MM.1S (cell line): ENCODE data around the gene MMP24OS.
"Not testable (repeated sequence)": the region's sequence is repeated elsewhere in the genome, so short reads cannot be mapped to it uniquely, and the experiment has no call there.

Experiments used
- DNase-seq: peaks from one replicate; pipeline ENCODE4 v3.0.0-alpha.2; 2015
- H2AFZ ChIP-seq: fragments of 300-600 bp; sonication (generic); 2 replicates; pipeline ENCODE4 v1.6.0; 2016; ENCODE audit warnings: antibody characterized with exemption, low read length
- H3F3A ChIP-seq: fragments of 300-600 bp; sonication (generic); 2 replicates; pipeline ENCODE4 v1.6.1; 2016; ENCODE audit warnings: mild to moderate bottlenecking, antibody characterized with exemption, low read length, moderate library complexity, mixed read lengths; ENCODE audit not compliant: insufficient read depth
- H3K27ac ChIP-seq: fragments of 300-600 bp; sonication (generic); 2 replicates; pipeline ENCODE4 v1.5.1; 2016; ENCODE audit warnings: mild to moderate bottlenecking, low read length
- H3K27me3 ChIP-seq: fragments of 300-600 bp; sonication (generic); replicated peaks from 2 replicates; pipeline ENCODE4 v1.6.0; 2016; ENCODE audit warnings: low read length; ENCODE audit not compliant: insufficient read depth
- H3K36me3 ChIP-seq: fragments of 300-600 bp; sonication (generic); replicated peaks from 2 replicates; pipeline ENCODE4 v1.6.1; 2016; ENCODE audit warnings: mild to moderate bottlenecking, low read length, mixed read lengths; ENCODE audit not compliant: insufficient read depth
- H3K4me1 ChIP-seq: fragments of 300-600 bp; sonication (generic); 2 replicates; pipeline ENCODE4 v1.6.1; 2016; ENCODE audit warnings: low read length, mixed read lengths
- H3K4me2 ChIP-seq: fragments of 300-600 bp; sonication (generic); 2 replicates; pipeline ENCODE4 v1.6.0; 2016; ENCODE audit warnings: low read depth, low read length
- H3K4me3 ChIP-seq: fragments of 300-600 bp; sonication (generic); 2 replicates; pipeline ENCODE4 v1.5.1; 2016; ENCODE audit warnings: low read length, mixed read lengths
- H3K79me2 ChIP-seq: fragments of 300-600 bp; sonication (generic); 2 replicates; pipeline ENCODE4 v1.6.1; 2016; ENCODE audit warnings: mixed run types, low read length, mixed read lengths
- H3K9ac ChIP-seq: fragments of 300-600 bp; sonication (generic); 2 replicates; pipeline ENCODE4 v1.6.1; 2016; ENCODE audit warnings: low read length, mixed read lengths
- H3K9me2 ChIP-seq: fragments of 300-600 bp; sonication (generic); replicated peaks from 2 replicates; pipeline ENCODE4 v1.6.1; 2016; ENCODE audit warnings: mild to moderate bottlenecking, low read length, mixed read lengths; ENCODE audit not compliant: insufficient read depth
- H3K9me3 ChIP-seq: fragments of 300-600 bp; sonication (generic); replicated peaks from 2 replicates; pipeline ENCODE4 v1.6.1; 2016; ENCODE audit warnings: mild to moderate bottlenecking, low read length, mixed read lengths; ENCODE audit not compliant: insufficient read depth
- H4K20me1 ChIP-seq: fragments of 300-600 bp; sonication (generic); 2 replicates; pipeline ENCODE4 v1.6.1; 2016; ENCODE audit warnings: mild to moderate bottlenecking, low read length, moderate library complexity, mixed read lengths; ENCODE audit not compliant: insufficient read depth
- CTCF ChIP-seq: fragments of 300-600 bp; sonication (generic); IDR thresholded peaks from 2 replicates; pipeline ENCODE4 v1.5.1; 2016; ENCODE audit warnings: antibody characterized with exemption, low read length, mixed read lengths
- EZH2 ChIP-seq: fragments of 300-600 bp; sonication (generic); optimal IDR thresholded peaks from 2 replicates; pipeline ENCODE3; 2017; ENCODE audit warnings: low read depth, mild to moderate bottlenecking, antibody characterized with exemption, low read length, mixed read lengths
- EZH2phosphoT487 ChIP-seq: fragments of 300-600 bp; sonication (generic); IDR thresholded peaks from 2 replicates; pipeline ENCODE4 v1.6.1; 2018; ENCODE audit warnings: antibody characterized with exemption, low read length

The MMP24OS gene

GRCh38 chr20:35269055-35269781, 8.7 kb downstream of the MMP24OS start:
- no peaks in the 10 kb centered on the region for H3K79me2 ChIP-seq
- no peak for DNase-seq
- H3K9ac ChIP-seq = no peak overlapping the region
- H3K9me3 ChIP-seq = no peaks in the 10 kb centered on the region
- no peaks in the 10 kb centered on the region for H3K27me3 ChIP-seq
- no peaks in the 10 kb centered on the region for H4K20me1 ChIP-seq
- no peak overlapping the region for H2AFZ ChIP-seq
- H3K9me2 ChIP-seq = no peaks in the 10 kb centered on the region
- TF ChIP-seq EZH2phosphoT487 (no peak), CTCF (peak; percentile 75)
- no peak overlapping the region for H3K27ac ChIP-seq
- H3K4me3 ChIP-seq = no peak overlapping the region
- no peaks in the 10 kb centered on the region for H3K36me3 ChIP-seq
- H3K4me2 ChIP-seq = no peak overlapping the region
- H3F3A ChIP-seq = no peaks in the 10 kb centered on the region
- H3K4me1 ChIP-seq = no peaks in the 10 kb centered on the region

- DNase-seq = no peak
Observed at GRCh38 chr20:35267092-35267491, 10.8 kb downstream of the MMP24OS start.

GRCh38 chr20:35264755-35265154, 13.2 kb downstream of the MMP24OS start:
- DNase-seq = no peak
- TF ChIP-seq EZH2phosphoT487 = no peak
- no peaks in the 10 kb centered on the region for H3K79me2 ChIP-seq
- no peak overlapping the region for H3K27ac ChIP-seq
- no peak overlapping the region for H3K4me2 ChIP-seq
- H4K20me1 ChIP-seq = no peaks in the 10 kb centered on the region
- H3K4me1 ChIP-seq = no peaks in the 10 kb centered on the region
- no peaks in the 10 kb centered on the region for H3K9me3 ChIP-seq
- H2AFZ ChIP-seq = no peak overlapping the region
- H3K9ac ChIP-seq = no peak overlapping the region
- H3K27me3 ChIP-seq = no peaks in the 10 kb centered on the region
- no peaks in the 10 kb centered on the region for H3K36me3 ChIP-seq
- no peaks in the 10 kb centered on the region for H3F3A ChIP-seq
- H3K4me3 ChIP-seq = no peak overlapping the region
- H3K9me2 ChIP-seq = no peaks in the 10 kb centered on the region

More at GRCh38 chr20:35267092-35267491, 10.8 kb downstream of the MMP24OS start:
- TF ChIP-seq CTCF (no peak), EZH2 (no peak), EZH2phosphoT487 (no peak)
- Histone ChIP-seq H3K4me3 (no peak overlapping the region), H3F3A (no peaks in the 10 kb centered on the region), H3K4me1 (no peaks in the 10 kb centered on the region), H3K9me3 (no peaks in the 10 kb centered on the region), H3K4me2 (no peak overlapping the region), H2AFZ (no peak overlapping the region), H3K36me3 (no peaks in the 10 kb centered on the region), H3K79me2 (no peaks in the 10 kb centered on the region), H3K9ac (no peak overlapping the region), H3K9me2 (no peaks in the 10 kb centered on the region), H4K20me1 (no peaks in the 10 kb centered on the region), H3K27me3 (no peaks in the 10 kb centered on the region), H3K27ac (no peak overlapping the region)

- Histone ChIP-seq H3F3A (no peaks in the 10 kb centered on the region), H4K20me1 (no peaks in the 10 kb centered on the region), H3K36me3 (no peaks in the 10 kb centered on the region), H3K4me2 (no peak overlapping the region), H3K4me3 (no peak overlapping the region), H3K4me1 (no peaks in the 10 kb centered on the region), H3K9me3 (no peaks in the 10 kb centered on the region), H3K27ac (no peak overlapping the region), H3K9ac (no peak overlapping the region), H3K79me2 (no peaks in the 10 kb centered on the region), H2AFZ (no peak overlapping the region), H3K9me2 (no peaks in the 10 kb centered on the region), H3K27me3 (no peaks in the 10 kb centered on the region)
- DNase-seq = no peak
- TF ChIP-seq EZH2 = no peak
Observed at GRCh38 chr20:35263532-35264341, 14.2 kb downstream of the MMP24OS start.

- not testable (repeated sequence) for H3K36me3 ChIP-seq, DNase-seq, H3K9ac ChIP-seq, H3K4me1 ChIP-seq, H3K9me3 ChIP-seq, H3K27me3 ChIP-seq, H4K20me1 ChIP-seq, H3K9me2 ChIP-seq, H3K4me3 ChIP-seq, H3K79me2 ChIP-seq, H3K4me2 ChIP-seq, H3K27ac ChIP-seq, H2AFZ ChIP-seq, H3F3A ChIP-seq
Observed at GRCh38 chr20:35262731-35263531, 15.0 kb downstream of the MMP24OS start.
